HG03097 (cell line): Measurements from ENCODE around the gene SPACA5.
"Not testable (repeated sequence)": the region's sequence is repeated elsewhere in the genome, so short reads cannot be mapped to it uniquely, and the experiment has no call there.

Experiments used
- ATAC-seq: cut with Tn5 transposase; IDR thresholded peaks from one replicate; pipeline ENCODE4 v1.9.1; 2021; ENCODE audit not compliant: unreplicated experiment, low FRiP score

The SPACA5 gene

GRCh38 chrX:48021026-48021900 is 14.5 kb downstream of the SPACA5 start:
- no peak for ATAC-seq

- no peak for ATAC-seq
Observed at GRCh38 chrX:48022100-48022499, 15.3 kb downstream of the SPACA5 start.

- ATAC-seq: no peak
Observed at GRCh38 chrX:48022738-48023137, 15.9 kb downstream of the SPACA5 start.

GRCh38 chrX:48025561-48025960 is 18.8 kb downstream of the SPACA5 start:
- ATAC-seq: no peak

- ATAC-seq: not testable (repeated sequence)
Observed at GRCh38 chrX:48027545-48027944, 20.8 kb downstream of the SPACA5 start.

GRCh38 chrX:48028091-48028490 is 21.3 kb downstream of the SPACA5 start:
- no peak for ATAC-seq

GRCh38 chrX:48030237-48030636 is 23.4 kb downstream of the SPACA5 start:
- no peak for ATAC-seq

- not testable (repeated sequence) for ATAC-seq
Observed at GRCh38 chrX:48030641-48031173, 23.9 kb downstream of the SPACA5 start.

- ATAC-seq: no peak
Observed at GRCh38 chrX:48035891-48036290, 29.1 kb downstream of the SPACA5 start.

- no peak for ATAC-seq
Observed at GRCh38 chrX:48043056-48043455, 36.3 kb downstream of the SPACA5 start.

- ATAC-seq: no peak
Observed at GRCh38 chrX:48045410-48046311, 38.9 kb downstream of the SPACA5 start.

GRCh38 chrX:48046846-48047245 is 40.1 kb downstream of the SPACA5 start:
- no peak for ATAC-seq

GRCh38 chrX:48058621-48059295 is 52.0 kb downstream of the SPACA5 start:
- ATAC-seq: no peak

- no peak for ATAC-seq
Observed at GRCh38 chrX:48059296-48059639, 52.5 kb downstream of the SPACA5 start.
